Activated naive CD4-positive, alpha-beta T cell treated with anti-CD3 and anti-CD28 coated beads, Interleukin-2, amount 50 U/mL, for 16 hours (primary cell): ENCODE data around the gene MAN2A1.

ENCODE experiments used
- DNase-seq: peaks from one replicate; pipeline ENCODE4 v3.0.0-alpha.2; 2020

MAN2A1 gene

GRCh38 chr5:109685916-109686315 is 3.8 kb upstream of the MAN2A1 start:
- no peak for DNase-seq

GRCh38 chr5:109688630-109688969 is 1.1 kb upstream of the MAN2A1 start:
- DNase-seq, result no peak

GRCh38 chr5:109688970-109689739 is 572 bp upstream of the MAN2A1 start:
- DNase-seq, result peak; percentile 81

DNA sequence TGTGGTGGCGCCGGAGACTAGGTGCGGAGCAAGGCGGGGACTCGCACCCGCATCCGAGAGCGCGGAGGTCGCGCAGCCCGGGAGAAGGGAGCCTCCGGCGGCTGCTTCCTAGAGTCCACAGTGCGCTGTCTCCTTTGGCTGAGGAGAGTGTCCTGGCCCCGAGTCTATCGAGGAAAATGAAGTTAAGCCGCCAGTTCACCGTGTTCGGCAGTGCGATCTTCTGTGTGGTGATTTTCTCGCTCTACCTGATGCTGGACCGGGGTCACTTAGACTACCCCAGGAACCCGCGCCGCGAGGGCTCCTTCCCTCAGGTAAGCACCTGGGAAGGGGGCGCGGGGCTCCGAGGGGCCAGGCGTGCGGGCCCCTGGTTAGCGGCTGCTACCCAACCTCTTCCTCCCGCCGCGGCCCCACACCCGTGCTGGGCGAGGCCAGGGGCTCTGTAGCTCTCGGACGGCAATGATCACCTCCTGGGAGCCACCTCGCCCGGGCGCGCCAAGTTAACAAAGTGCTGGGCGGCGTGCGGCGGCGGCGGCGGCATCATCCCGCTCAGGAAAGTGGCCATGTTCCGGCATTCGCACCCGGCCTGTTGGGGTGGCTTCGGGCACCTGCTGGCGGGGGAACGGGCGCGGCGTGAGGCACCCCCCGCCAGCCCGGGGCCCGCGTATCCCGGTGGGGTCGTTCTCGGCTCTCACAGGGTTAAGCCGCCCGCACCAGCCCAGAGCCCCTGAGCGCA is 681 bp downstream of the MAN2A1 start:
- peak; percentile 46 for DNase-seq

GRCh38 chr5:109690975-109691574 is 1.3 kb downstream of the MAN2A1 start:
- DNase-seq, result peak; percentile 47

- no peak for DNase-seq
These were observed 2.3 kb downstream of the MAN2A1 start for GRCh38 chr5:109691996-109692395.

GRCh38 chr5:109692852-109693251 is 3.1 kb downstream of the MAN2A1 start:
- DNase-seq, result no peak

GRCh38 chr5:109693535-109694400 is 4.0 kb downstream of the MAN2A1 start:
- no peak for DNase-seq

- DNase-seq, result no peak
These were observed 4.7 kb downstream of the MAN2A1 start for GRCh38 chr5:109694451-109694891.

DNA sequence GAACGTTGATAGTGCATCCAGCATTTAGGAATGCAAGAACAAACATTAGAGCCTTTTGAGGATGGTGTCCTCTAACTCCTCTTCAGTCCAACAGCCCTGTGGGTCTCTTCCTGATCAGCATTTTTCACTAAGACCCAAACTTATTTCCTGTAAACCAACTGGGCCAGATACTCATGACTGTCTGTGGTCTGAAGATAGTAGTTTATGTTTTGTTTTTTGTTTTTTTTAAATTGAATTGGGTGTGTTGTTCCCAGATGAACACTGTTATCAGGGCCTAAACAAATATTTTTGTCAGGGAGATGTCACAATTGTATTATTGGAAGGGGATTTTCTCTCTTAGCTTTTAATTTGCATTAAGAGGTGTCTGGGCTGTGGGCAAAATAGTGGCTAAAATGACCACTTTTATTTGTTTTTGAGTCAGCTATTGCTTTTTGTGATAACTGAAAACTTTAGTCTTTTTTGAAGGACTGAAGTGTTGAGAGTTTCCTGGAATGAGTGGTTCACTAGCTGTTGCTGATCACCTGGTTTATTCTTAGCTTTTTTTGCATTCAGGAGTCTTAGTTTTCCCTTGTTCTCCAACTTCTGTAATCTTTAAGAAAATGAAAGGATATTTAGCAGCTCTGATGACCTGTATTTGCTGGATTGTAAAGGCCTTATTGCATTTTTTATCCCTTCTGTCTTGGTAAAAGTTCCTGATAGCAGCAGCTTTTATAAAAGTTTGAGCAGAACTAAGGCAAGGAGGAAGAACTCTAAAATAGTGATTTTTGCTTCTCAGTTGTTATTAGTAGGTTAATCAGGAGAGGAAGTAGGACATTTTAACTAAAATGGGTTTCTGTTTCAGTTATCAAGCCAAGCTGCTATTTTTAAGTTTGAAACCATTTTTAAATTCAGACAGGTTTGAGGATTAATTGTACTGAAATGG is 5.5 kb downstream of the MAN2A1 start:
- no peak for DNase-seq

DNA sequence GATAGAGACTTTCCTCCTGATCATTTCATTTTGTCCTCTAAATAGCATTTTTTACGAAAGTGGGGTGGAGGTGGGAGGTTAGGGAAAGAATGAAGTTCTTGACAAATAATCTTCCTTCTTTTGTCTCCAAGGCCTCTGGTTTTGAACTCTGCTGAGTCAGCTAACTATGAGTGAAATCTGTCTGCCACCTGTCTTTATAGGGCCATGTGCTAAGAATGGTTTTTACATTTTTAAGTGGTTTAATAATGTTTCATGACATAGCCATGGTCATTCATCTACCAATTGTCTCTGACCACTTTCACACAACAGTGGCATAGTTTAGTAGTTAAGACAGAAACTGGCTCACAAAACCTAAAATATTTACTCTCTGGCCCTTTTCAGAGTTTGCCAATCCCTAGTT is 7.6 kb downstream of the MAN2A1 start:
- DNase-seq, result no peak

DNA sequence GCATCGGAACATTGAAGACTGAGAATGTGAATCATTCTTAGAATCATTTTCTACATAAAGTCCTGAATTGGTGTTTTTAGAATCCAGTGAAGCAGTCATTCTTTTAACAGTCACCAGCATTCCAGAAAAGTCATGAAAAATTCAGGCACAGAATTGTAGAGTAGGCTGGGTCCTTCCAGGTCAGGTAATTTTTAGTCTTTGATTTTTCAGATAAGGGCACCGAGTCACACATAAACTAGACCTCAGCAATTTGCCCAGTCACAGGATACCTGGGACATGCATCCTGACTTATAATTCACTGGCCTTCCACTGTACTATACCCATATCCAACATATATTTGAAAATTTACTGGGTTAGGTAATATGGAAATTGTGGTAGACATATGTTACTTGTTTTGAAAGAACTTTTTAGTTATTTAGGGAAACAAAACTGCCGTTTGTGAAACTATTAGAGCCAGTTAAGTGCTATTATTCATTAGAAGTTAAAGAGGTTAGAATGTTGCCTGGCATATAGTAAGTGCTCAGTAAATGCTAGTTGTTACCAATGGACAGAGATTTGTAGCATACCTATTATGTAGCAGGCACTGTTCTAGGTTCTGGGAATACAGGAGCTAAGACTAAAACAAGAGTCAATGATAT is 10.9 kb downstream of the MAN2A1 start:
- DNase-seq, result no peak

- DNase-seq, result no peak
These were observed 11.5 kb downstream of the MAN2A1 start for GRCh38 chr5:109701252-109701651.

DNA sequence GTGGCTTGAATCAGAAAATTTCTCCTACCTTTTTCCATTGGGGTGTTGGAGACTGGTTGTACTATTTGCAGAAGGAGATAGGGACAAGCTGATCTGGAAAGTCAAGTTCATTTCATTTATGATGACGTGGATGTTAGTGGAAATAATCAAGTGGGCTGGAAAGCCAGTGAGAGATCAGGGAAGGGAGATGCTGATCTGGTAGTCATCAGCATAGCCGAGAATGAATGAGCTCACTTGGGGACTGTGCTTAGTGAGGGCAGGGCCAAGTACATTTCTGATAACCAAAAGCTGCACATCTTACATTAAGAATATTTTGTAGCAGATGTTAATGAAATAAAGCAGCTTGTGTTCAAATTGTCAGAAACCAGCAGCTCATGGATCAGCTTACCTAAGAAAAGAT is 12.1 kb downstream of the MAN2A1 start:
- DNase-seq, result no peak

DNA sequence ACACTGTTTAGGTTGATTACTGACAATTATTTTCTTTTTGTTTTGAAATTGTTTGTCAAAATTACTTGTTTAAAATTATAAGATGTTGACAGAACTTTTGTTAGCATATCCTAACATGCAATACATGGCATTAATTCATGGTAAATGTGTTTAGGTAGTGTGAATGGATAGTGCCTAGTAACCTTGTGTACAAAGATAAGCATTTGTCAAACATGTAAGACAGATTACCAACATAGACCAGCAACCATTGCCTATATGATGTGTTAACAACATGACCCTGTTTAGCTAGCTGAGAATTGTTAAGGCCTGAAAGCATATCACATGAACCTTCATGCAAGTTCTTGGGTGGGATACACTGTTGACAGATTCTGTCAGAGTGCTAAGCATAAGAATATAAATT is 13.4 kb downstream of the MAN2A1 start:
- DNase-seq, result no peak

- DNase-seq, result no peak
These were observed 14.1 kb downstream of the MAN2A1 start for GRCh38 chr5:109703829-109704228.

- DNase-seq, result no peak
These were observed 14.7 kb downstream of the MAN2A1 start for GRCh38 chr5:109704282-109704952.

DNA sequence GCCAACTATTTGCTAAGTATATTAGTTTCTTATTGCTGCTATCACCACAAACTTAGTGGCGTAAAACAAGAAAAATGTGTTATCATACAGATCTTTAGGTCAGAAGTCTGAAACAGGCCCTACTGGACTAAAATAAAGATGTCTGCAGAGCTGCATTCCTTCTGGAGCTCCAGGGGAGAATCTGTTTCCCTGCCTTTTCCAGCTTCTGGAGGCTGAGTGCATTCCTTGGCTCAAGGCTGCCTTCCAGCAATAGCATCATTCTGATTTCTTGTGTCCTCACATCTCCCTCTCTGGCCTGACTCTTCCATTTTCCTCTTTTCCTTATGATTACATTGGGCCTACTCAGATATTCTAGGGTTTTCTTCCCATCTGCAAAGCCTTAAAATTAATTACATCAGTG is 15.9 kb downstream of the MAN2A1 start:
- no peak for DNase-seq

DNA sequence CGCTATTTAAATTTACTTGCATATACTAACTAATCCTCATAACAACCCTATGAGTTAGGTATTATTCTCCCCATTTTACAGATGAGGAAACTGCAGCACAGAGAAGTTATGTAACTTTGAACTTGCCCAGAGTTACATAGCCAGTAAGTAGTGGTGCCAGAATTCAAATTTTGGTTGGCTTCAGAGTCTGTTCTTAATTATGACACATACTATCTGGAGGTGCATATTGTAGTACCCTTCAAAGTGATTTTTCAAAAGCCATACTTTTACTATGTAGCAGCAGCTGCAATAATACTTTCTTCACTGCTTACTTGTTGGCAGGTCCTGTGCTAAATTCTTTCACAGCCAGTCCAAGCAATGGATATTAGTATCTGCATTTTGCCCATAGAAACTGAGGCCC is 16.4 kb downstream of the MAN2A1 start:
- DNase-seq, result no peak

GRCh38 chr5:109707531-109707930 is 17.8 kb downstream of the MAN2A1 start:
- no peak for DNase-seq

- no peak for DNase-seq
These were observed 19.1 kb downstream of the MAN2A1 start for GRCh38 chr5:109708813-109709212.
